Loucy (cell line): Measurements from ENCODE around the gene MS4A4E.

Experiments
- EZH2phosphoT487 ChIP-seq: fragments of 200-600 bp; IDR thresholded peaks from 2 replicates; pipeline ENCODE4 v1.6.1; 2018; ENCODE audit warnings: antibody characterized with exemption, mild to moderate bottlenecking, moderate library complexity, borderline replicate concordance
- TF ChIP-seq, protein P1 (sequence below): fragments of 200-600 bp; sonication (generic); conservative IDR thresholded peaks from 2 replicates; pipeline ENCODE4 v1.5.1; 2014; ENCODE audit warnings: mild to moderate bottlenecking, antibody characterized with exemption, low read length

DNA sequence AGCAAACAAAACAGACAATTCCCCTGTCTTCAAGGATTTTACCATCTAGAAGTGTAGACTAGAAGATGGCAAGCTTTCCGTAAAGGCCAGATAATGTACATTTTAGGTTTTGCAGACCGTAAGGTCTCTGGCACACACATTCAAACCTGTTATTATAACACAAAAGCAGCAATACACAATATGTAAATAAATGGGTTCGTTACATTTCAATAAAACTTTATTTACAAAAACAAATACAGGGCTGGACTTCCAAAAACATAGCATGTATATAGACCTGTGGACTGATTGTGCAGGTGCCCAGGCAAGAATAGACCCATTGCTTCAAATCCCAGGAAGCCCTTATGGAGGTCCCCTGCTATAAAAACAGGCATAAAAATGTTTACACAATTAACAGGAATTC, 33.0 kb downstream of the MS4A4E start:
- TF ChIP-seq, protein P1, sequence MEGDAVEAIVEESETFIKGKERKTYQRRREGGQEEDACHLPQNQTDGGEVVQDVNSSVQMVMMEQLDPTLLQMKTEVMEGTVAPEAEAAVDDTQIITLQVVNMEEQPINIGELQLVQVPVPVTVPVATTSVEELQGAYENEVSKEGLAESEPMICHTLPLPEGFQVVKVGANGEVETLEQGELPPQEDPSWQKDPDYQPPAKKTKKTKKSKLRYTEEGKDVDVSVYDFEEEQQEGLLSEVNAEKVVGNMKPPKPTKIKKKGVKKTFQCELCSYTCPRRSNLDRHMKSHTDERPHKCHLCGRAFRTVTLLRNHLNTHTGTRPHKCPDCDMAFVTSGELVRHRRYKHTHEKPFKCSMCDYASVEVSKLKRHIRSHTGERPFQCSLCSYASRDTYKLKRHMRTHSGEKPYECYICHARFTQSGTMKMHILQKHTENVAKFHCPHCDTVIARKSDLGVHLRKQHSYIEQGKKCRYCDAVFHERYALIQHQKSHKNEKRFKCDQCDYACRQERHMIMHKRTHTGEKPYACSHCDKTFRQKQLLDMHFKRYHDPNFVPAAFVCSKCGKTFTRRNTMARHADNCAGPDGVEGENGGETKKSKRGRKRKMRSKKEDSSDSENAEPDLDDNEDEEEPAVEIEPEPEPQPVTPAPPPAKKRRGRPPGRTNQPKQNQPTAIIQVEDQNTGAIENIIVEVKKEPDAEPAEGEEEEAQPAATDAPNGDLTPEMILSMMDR: no peak
- TF ChIP-seq EZH2phosphoT487: no peak
